HepG2 (cell line): Measurements from ENCODE around the gene PLIN5. TPM values are rescaled to one million over a fixed set of nuclear protein-coding genes. Genes with fewer than 3 reads are reported as not detected.
A peak's percentile ranks its signal among the peaks of the same experiment; 100 is the strongest.

Experiments used
- ARNT2 ChIP-seq: sonication (generic); formaldehyde crosslinking; IDR thresholded peaks from 2 replicates; pipeline ENCODE4 v1.8.0; 2022; ENCODE audit warnings: mild to moderate bottlenecking, low read depth, missing genetic modification reagents, moderate library complexity
- ASH2L ChIP-seq: fragments of 300-600, 200-600 bp; sonication (generic); IDR thresholded peaks from 2 replicates; pipeline ENCODE4 v1.7.0; 2017; ENCODE audit warnings: low read depth, mild to moderate bottlenecking, moderate library complexity, mixed read lengths, low read length; ENCODE audit not compliant: insufficient read length
- ATF3 ChIP-seq: sonication (generic); formaldehyde crosslinking; IDR thresholded peaks from 2 replicates; pipeline ENCODE4 v1.4.0; 2020; ENCODE audit warnings: missing genetic modification reagents
- GATAD1 ChIP-seq: IDR thresholded peaks from 2 replicates; pipeline ENCODE4 v1.6.1; 2016; ENCODE audit warnings: missing genetic modification reagents, missing compliant biosample characterization
- GZF1 ChIP-seq: sonication (generic); formaldehyde crosslinking; IDR thresholded peaks from 2 replicates; pipeline ENCODE4 v1.5.1; 2020; ENCODE audit warnings: mild to moderate bottlenecking, missing genetic modification reagents
- IRF2 ChIP-seq: IDR thresholded peaks from 2 replicates; pipeline ENCODE4 v1.6.1; 2018; ENCODE audit warnings: missing genetic modification reagents, missing compliant biosample characterization
- IRX3 ChIP-seq: sonication (generic); formaldehyde crosslinking; IDR thresholded peaks from 2 replicates; pipeline ENCODE4 v1.8.1; 2023; ENCODE audit warnings: mild to moderate bottlenecking, low read depth, missing genetic modification reagents, borderline replicate concordance
- ISX ChIP-seq: sonication (generic); formaldehyde crosslinking; conservative IDR thresholded peaks from 2 replicates; pipeline ENCODE4 v1.5.0; 2020; ENCODE audit warnings: missing genetic modification reagents
- KDM2A ChIP-seq: sonication (generic); formaldehyde crosslinking; IDR thresholded peaks from 2 replicates; pipeline ENCODE4 v1.4.0; 2020; ENCODE audit warnings: low read depth, missing genetic modification reagents, borderline replicate concordance
- MED8 ChIP-seq: sonication (generic); formaldehyde crosslinking; IDR thresholded peaks from 2 replicates; pipeline ENCODE4 v1.8.1; 2023; ENCODE audit warnings: mild to moderate bottlenecking, missing genetic modification reagents; ENCODE audit not compliant: insufficient replicate concordance
- POLR2AphosphoS5 ChIP-seq: IDR thresholded peaks from 2 replicates; pipeline ENCODE4 v1.6.1; 2012; ENCODE audit warnings: low read depth, low read length
- RBM39 ChIP-seq: fragments of 200-400 bp; formaldehyde crosslinking; IDR thresholded peaks from one replicate; pipeline ENCODE4 v1.6.1; 2018; ENCODE audit warnings: antibody characterized with exemption, mild to moderate bottlenecking, low read depth, low read length; ENCODE audit not compliant: poor library complexity, severe bottlenecking
- SPEN ChIP-seq: sonication (generic); formaldehyde crosslinking; IDR thresholded peaks from 2 replicates; pipeline ENCODE4 v1.5.1; 2020; ENCODE audit warnings: low read depth, mild to moderate bottlenecking, missing genetic modification reagents
- TEAD3 ChIP-seq: optimal IDR thresholded peaks from 2 replicates; pipeline ENCODE3; 2016; ENCODE audit warnings: borderline replicate concordance
- ZNF138 ChIP-seq: sonication (generic); formaldehyde crosslinking; IDR thresholded peaks from 2 replicates; pipeline ENCODE4 v1.5.0; 2020; ENCODE audit warnings: mild to moderate bottlenecking, low read depth, missing genetic modification reagents
- ZNF17 ChIP-seq: sonication (generic); formaldehyde crosslinking; IDR thresholded peaks from 2 replicates; pipeline ENCODE4 v1.5.0; 2020; ENCODE audit warnings: mild to moderate bottlenecking, missing genetic modification reagents
- ZNF326 ChIP-seq: sonication (generic); formaldehyde crosslinking; IDR thresholded peaks from 2 replicates; pipeline ENCODE4 v1.4.0; 2020; ENCODE audit warnings: missing genetic modification reagents, borderline replicate concordance
- ZNF564 ChIP-seq: sonication (generic); formaldehyde crosslinking; IDR thresholded peaks from 2 replicates; pipeline ENCODE4 v1.8.1; 2023; ENCODE audit warnings: mild to moderate bottlenecking, missing genetic modification reagents
- ZNF678 ChIP-seq: sonication (generic); formaldehyde crosslinking; IDR thresholded peaks from 2 replicates; pipeline ENCODE4 v1.4.0; 2020; ENCODE audit warnings: mild to moderate bottlenecking, missing genetic modification reagents
- polyA plus RNA-seq, 8 experiments: library from polyadenylated mRNA; depleted of rRNA in 3 of 8; stranded (reverse) in 7 of 8; unstranded in 1 of 8; fragments of >200 nt; fragmentation: Illumina TruSeq in 4 of 8; extraction: Trizol in 4 of 8; gene quantifications; 2 replicates each; pipeline versions ENCODE4 v1.2.1 to v1.2.3, GENCODE V29; 2011 to 2016; ENCODE audit warnings: low read depth in 4 of 8, missing spikeins in 1 of 8, mixed read lengths in 1 of 8; ENCODE audit not compliant: insufficient read depth in 1 of 8
- total RNA-seq, 5 experiments: library from RNA; depleted of rRNA; stranded (reverse); fragments of >200 nt; fragmentation: Illumina TruSeq; extraction: Trizol; gene quantifications; 2 replicates each; pipeline ENCODE4 v1.2.3, GENCODE V29; 2016; ENCODE audit warnings: low read depth in 1 of 5
- TF ChIP-seq, protein P1 (sequence below): sonication (generic); formaldehyde crosslinking; IDR thresholded peaks from 2 replicates; pipeline ENCODE4 v1.4.0; 2020; ENCODE audit warnings: missing genetic modification reagents

The PLIN5 gene
- total and polyA plus RNA-seq, 2 of the 13 experiments (the other 11 are each of a cell fraction or from before 2014, with no cell fraction given), result 1.8 to 4.8 TPM

DNA sequence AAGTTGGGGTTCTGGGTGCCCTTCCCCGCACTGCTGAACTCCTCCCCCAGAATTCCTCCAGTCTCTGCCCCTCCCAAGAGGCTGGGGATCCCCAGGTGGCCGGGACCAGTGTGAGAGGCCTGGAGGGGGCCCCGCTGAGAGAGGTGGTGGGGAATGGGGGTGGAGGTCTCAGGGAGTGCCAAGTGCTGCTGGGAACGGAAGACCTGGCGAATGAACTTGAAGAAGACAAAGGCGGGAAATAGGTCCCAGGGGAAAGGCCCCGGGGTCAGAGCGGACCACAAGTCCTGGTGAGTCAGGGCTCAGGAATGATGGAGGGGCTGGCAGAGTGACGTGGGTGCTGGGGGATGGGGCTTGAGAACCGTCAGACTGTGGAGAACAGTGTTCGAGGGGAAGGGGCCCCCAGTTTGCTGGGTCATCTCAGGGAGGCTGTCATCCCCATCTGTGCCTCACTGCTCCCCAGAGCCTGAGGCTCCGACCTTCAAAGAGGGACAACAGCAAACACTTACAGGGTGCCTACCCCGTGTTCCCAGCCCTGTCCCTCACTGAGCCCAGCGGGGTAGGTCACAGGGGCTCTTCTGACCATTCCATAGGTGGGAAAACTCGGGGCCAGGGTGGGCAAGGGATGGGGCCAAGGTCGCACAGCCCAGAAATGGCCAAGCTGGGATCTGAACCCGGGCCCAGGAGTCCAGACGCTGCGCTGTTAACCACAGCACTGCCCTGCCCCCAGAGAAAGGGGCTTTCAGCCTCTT, 40.4 kb upstream of the PLIN5 start (continued):
- TF ChIP-seq ZNF678 (CRISPR knock-in tag) (no peak), IRX3 (CRISPR knock-in tag) (no peak), ASH2L (no peak), TEAD3 (CRISPR knock-in tag) (peak; percentile 88), ZNF326 (CRISPR knock-in tag) (no peak), ZNF17 (CRISPR knock-in tag) (no peak), GZF1 (CRISPR knock-in tag) (no peak), ZNF564 (CRISPR knock-in tag) (no peak), IRF2 (CRISPR knock-in tag) (no peak), POLR2AphosphoS5 (0 out of 2 replicates have a peak, but pooled peaks have one; percentile 7), SPEN (CRISPR knock-in tag) (no peak), MED8 (CRISPR knock-in tag) (no peak), RBM39 (no peak), ZNF138 (CRISPR knock-in tag) (no peak), ATF3 (peak; percentile 85), GATAD1 (CRISPR knock-in tag) (no peak), ARNT2 (CRISPR knock-in tag) (no peak), ISX (CRISPR knock-in tag) (no peak), KDM2A (CRISPR knock-in tag) (peak; percentile 9; the same call in 1 of the 2 replicates)
- TF ChIP-seq, protein P1, sequence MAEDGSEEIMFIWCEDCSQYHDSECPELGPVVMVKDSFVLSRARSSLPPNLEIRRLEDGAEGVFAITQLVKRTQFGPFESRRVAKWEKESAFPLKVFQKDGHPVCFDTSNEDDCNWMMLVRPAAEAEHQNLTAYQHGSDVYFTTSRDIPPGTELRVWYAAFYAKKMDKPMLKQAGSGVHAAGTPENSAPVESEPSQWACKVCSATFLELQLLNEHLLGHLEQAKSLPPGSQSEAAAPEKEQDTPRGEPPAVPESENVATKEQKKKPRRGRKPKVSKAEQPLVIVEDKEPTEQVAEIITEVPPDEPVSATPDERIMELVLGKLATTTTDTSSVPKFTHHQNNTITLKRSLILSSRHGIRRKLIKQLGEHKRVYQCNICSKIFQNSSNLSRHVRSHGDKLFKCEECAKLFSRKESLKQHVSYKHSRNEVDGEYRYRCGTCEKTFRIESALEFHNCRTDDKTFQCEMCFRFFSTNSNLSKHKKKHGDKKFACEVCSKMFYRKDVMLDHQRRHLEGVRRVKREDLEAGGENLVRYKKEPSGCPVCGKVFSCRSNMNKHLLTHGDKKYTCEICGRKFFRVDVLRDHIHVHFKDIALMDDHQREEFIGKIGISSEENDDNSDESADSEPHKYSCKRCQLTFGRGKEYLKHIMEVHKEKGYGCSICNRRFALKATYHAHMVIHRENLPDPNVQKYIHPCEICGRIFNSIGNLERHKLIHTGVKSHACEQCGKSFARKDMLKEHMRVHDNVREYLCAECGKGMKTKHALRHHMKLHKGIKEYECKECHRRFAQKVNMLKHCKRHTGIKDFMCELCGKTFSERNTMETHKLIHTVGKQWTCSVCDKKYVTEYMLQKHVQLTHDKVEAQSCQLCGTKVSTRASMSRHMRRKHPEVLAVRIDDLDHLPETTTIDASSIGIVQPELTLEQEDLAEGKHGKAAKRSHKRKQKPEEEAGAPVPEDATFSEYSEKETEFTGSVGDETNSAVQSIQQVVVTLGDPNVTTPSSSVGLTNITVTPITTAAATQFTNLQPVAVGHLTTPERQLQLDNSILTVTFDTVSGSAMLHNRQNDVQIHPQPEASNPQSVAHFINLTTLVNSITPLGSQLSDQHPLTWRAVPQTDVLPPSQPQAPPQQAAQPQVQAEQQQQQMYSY, result no peak
